Vagina (tissue), 2 donors: ENCODE measurements around the gene OR3A3.
"Not testable (repeated sequence)": the region's sequence is repeated elsewhere in the genome, so short reads cannot be mapped to it uniquely, and the experiment has no call there.

Experiments
- CTCF ChIP-seq, 3 experiments: fragments of 450-650 bp in 2 of 3; fragments of 200-600 bp in 1 of 3; sonication (generic) in 1 of 3; IDR thresholded peaks; one replicate each; pipeline ENCODE4 v1.5.1; 2017 to 2019; ENCODE audit warnings: antibody characterized with exemption in 3 of 3, mild to moderate bottlenecking in 2 of 3, moderate library complexity in 2 of 3
- POLR2A ChIP-seq, 2 donors: fragments of 450-650 bp; IDR thresholded peaks; one replicate each; pipeline ENCODE4 v1.6.1; 2017; ENCODE audit warnings: antibody characterized with exemption in 2 of 2, mild to moderate bottlenecking in 2 of 2, moderate library complexity in 2 of 2
- POLR2AphosphoS5 ChIP-seq, 2 donors: sonication (generic); formaldehyde crosslinking; IDR thresholded peaks; one replicate each; pipeline ENCODE4 v1.9.0; 2017; ENCODE audit warnings: antibody characterized with exemption in 2 of 2, mild to moderate bottlenecking in 2 of 2, low read depth in 1 of 2; ENCODE audit not compliant: insufficient read depth in 1 of 2

GRCh38 chr17:3397801-3398200 is 13.4 kb upstream of the OR3A3 start:
- not testable (repeated sequence) for TF ChIP-seq CTCF (IDR thresholded peaks at IDR 0.05); POLR2AphosphoS5 (IDR thresholded peaks at IDR 0.05; ENCODE audit: insufficient read depth in 1 of 2, low read depth in 1 of 2); POLR2A (IDR thresholded peaks at IDR 0.05)
